SU-DHL-6 (cell line): ENCODE measurements around the gene FLAD1.
A peak's percentile ranks its signal among the peaks of the same experiment; 100 is the strongest.

Experiments
- H2AFZ ChIP-seq: fragments of 200-600 bp; sonication (generic); 2 replicates; pipeline ENCODE4 v1.6.1; 2014; ENCODE audit warnings: low read depth, mild to moderate bottlenecking, moderate library complexity, mixed read lengths, antibody characterized with exemption, low read length; ENCODE audit not compliant: severe bottlenecking
- H3F3A ChIP-seq: fragments of 200-600 bp; shearing (Covaris generic); 2 replicates; pipeline ENCODE4 v1.6.0; 2016; ENCODE audit warnings: antibody characterized with exemption, mild to moderate bottlenecking; ENCODE audit not compliant: insufficient read depth
- H3K27ac ChIP-seq: fragments of 200-600 bp; sonication (generic); 2 replicates; pipeline ENCODE4 v1.5.1; 2016; ENCODE audit warnings: low read depth, mild to moderate bottlenecking, low read length, moderate library complexity, mixed read lengths
- H3K27me3 ChIP-seq: fragments of 200-600 bp; sonication (generic), shearing (Covaris generic); 2 replicates; pipeline ENCODE4 v1.6.0; 2014; ENCODE audit warnings: mild to moderate bottlenecking, low read length
- H3K36me3 ChIP-seq: fragments of 200-600 bp; sonication (generic); 2 replicates; pipeline ENCODE4 v1.6.1; 2014; ENCODE audit warnings: mild to moderate bottlenecking, low read length, mixed read lengths
- H3K4me2 ChIP-seq: fragments of 300-600, 200-600 bp; shearing (Covaris generic), sonication (generic); 2 replicates; pipeline ENCODE4 v1.6.0; 2014; ENCODE audit warnings: low read length, low read depth, mild to moderate bottlenecking; ENCODE audit not compliant: poor library complexity, severe bottlenecking
- H3K4me3 ChIP-seq: fragments of 200-600 bp; sonication (generic); 2 replicates; pipeline ENCODE4 v1.5.1; 2014; ENCODE audit warnings: antibody characterized with exemption, low read length, mild to moderate bottlenecking, mixed read lengths; ENCODE audit not compliant: insufficient read depth, poor library complexity, severe bottlenecking
- H3K79me2 ChIP-seq: fragments of 200-600 bp; sonication (generic); 2 replicates; pipeline ENCODE4 v1.6.1; 2014; ENCODE audit warnings: mild to moderate bottlenecking, low read length, moderate library complexity; ENCODE audit not compliant: insufficient read depth
- H3K9ac ChIP-seq: fragments of 200-600 bp; sonication (generic); 2 replicates; pipeline ENCODE4 v1.7.0; 2014; ENCODE audit warnings: mild to moderate bottlenecking, low read length
- H3K9me2 ChIP-seq: fragments of 200-600 bp; sonication (generic); replicated peaks from 2 replicates; pipeline ENCODE4 v1.6.1; 2014; ENCODE audit warnings: low read length; ENCODE audit not compliant: insufficient read depth
- H3K9me3 ChIP-seq: fragments of 200-600 bp; sonication (generic); 2 replicates; pipeline ENCODE4 v1.6.1; 2014; ENCODE audit warnings: low read length, mixed read lengths; ENCODE audit not compliant: insufficient read depth
- H4K20me1 ChIP-seq: fragments of 200-600 bp; sonication (generic); 2 replicates; pipeline ENCODE4 v1.6.1; 2014; ENCODE audit warnings: low read depth, mild to moderate bottlenecking, antibody characterized with exemption, low read length, moderate library complexity, mixed read lengths
- CTCF ChIP-seq: fragments of 200-600 bp; sonication (generic); IDR thresholded peaks from one replicate; pipeline ENCODE4 v1.5.1; 2017; ENCODE audit warnings: antibody characterized with exemption, mild to moderate bottlenecking, low read length, moderate library complexity; ENCODE audit not compliant: insufficient read depth, poor library complexity, severe bottlenecking
- EZH2phosphoT487 ChIP-seq: fragments of 200-600 bp; sonication (generic), shearing (Covaris generic); conservative IDR thresholded peaks from 2 replicates; pipeline ENCODE4 v1.6.1; 2018; ENCODE audit warnings: mild to moderate bottlenecking, antibody characterized with exemption, low read length, moderate library complexity, mixed read lengths

Gene FLAD1

GRCh38 chr1:155001675-155002463, 18.7 kb downstream of the FLAD1 start:
- Histone ChIP-seq H4K20me1 (no peaks in the 10 kb centered on the region), H3K27ac (no peak overlapping the region), H3K9ac (peak overlapping the region; percentile 38), H3K36me3 (no peaks in the 10 kb centered on the region), H3K27me3 (no peaks in the 10 kb centered on the region), H3F3A (peaks cover 11% of the 10 kb centered on the region; the same call in 1 of the 2 replicates), H3K4me3 (peak overlapping the region; percentile 50), H2AFZ (no peak overlapping the region), H3K4me2 (peak overlapping the region; percentile 69), H3K79me2 (no peaks in the 10 kb centered on the region), H3K9me3 (no peaks in the 10 kb centered on the region), H3K9me2 (no peaks in the 10 kb centered on the region)
- no peak for TF ChIP-seq EZH2phosphoT487
- TF ChIP-seq CTCF: no peak

- Histone ChIP-seq H2AFZ (no peak within 1 kb of the TSS), H3K4me3 (peak within 1 kb of the TSS; percentile 50), H3F3A (peaks cover 11% of the 10 kb centered on the region; the same call in 1 of the 2 replicates), H3K27me3 (no peaks in the 10 kb centered on the region), H4K20me1 (no peaks in the 10 kb centered on the region), H3K79me2 (no peaks in the 10 kb centered on the region), H3K4me2 (peak within 1 kb of the TSS; percentile 69), H3K27ac (no peak within 1 kb of the TSS), H3K36me3 (no peaks in the 10 kb centered on the region), H3K9ac (peak within 1 kb of the TSS; percentile 38), H3K9me3 (no peaks in the 10 kb centered on the region), H3K9me2 (no peaks in the 10 kb centered on the region)
- TF ChIP-seq EZH2phosphoT487: 0 out of 2 replicates have a peak, but pooled peaks have one; percentile 67
- TF ChIP-seq CTCF: no peak
Measured at GRCh38 chr1:155002464-155003226, 19.5 kb downstream of the FLAD1 start, which contains the start of gene ZBTB7B. ZBTB7B (plus strand) TSS chr1:155002802; CDS start chr1:155014661, 11,859 bp downstream.

- Histone ChIP-seq H2AFZ (no peak overlapping the region), H3F3A (peaks cover 11% of the 10 kb centered on the region; the same call in 1 of the 2 replicates), H3K27ac (no peak overlapping the region)
Measured at GRCh38 chr1:155003227-155003765, 20.2 kb downstream of the FLAD1 start.

More at GRCh38 chr1:155003227-155003765, 20.2 kb downstream of the FLAD1 start:
- no peaks in the 10 kb centered on the region for H4K20me1 ChIP-seq
- H3K9me3 ChIP-seq: no peaks in the 10 kb centered on the region
- no peak overlapping the region for H3K9ac ChIP-seq
- H3K4me2 ChIP-seq: peak overlapping the region; percentile 35
- H3K36me3 ChIP-seq: no peaks in the 10 kb centered on the region
- H3K79me2 ChIP-seq: no peaks in the 10 kb centered on the region
- TF ChIP-seq CTCF: no peak
- TF ChIP-seq EZH2phosphoT487: no peak
- H3K9me2 ChIP-seq: no peaks in the 10 kb centered on the region
- no peaks in the 10 kb centered on the region for H3K27me3 ChIP-seq
- no peak overlapping the region for H3K4me3 ChIP-seq
